ENCODE measurements around the gene RELB. TPM values are rescaled to one million over a fixed set of nuclear protein-coding genes. Genes with fewer than 3 reads are reported as not detected.
A peak's percentile ranks its signal among the peaks of the same experiment; 100 is the strongest.

RELB gene
- total and polyA plus RNA-seq, 7 donors, result 6.5 to 44.0 (median 13.2) TPM

- WGBS, 3 donors, result 67 to 83% (median 73%) methylated on average over 7 of the region's 7 CpGs
- intact Hi-C loops (cut with DNase I), result no loop called here
- ATAC-seq, result no peak
- no peak for TF ChIP-seq CTCF (IDR thresholded peaks at IDR 0.05)
- H3K4me1 ChIP-seq, result peaks cover 45% of the 10 kb centered on the region
- H3K4me3 ChIP-seq, result no peak overlapping the region
- H3K27me3 ChIP-seq (ENCODE audit: insufficient read depth in 3 of 3, low read length in 2 of 3), result no peaks in the 10 kb centered on the region
- H3K9me3 ChIP-seq, result no peaks in the 10 kb centered on the region
- peaks cover 0 to 63% of the 10 kb centered on the region in 2 donors for H3K36me3 ChIP-seq (ENCODE audit: insufficient read depth in 1 of 2, low read depth in 1 of 2)
- H3K27ac ChIP-seq, result no peak overlapping the region
- DNase-seq, result no peak
Observed at GRCh38 chr19:45047188-45047797, 46.0 kb downstream of the RELB start.

- DNase-seq, result peak in 1 of 2 donors; percentile 63
- Histone ChIP-seq H3K4me3 (no peak overlapping the region), H3K9me3 (no peaks in the 10 kb centered on the region), H3K27me3 (ENCODE audit: insufficient read depth in 3 of 3, low read length in 2 of 3) (no peaks in the 10 kb centered on the region), H3K27ac (peak overlapping the region; percentile 71), H3K36me3 (ENCODE audit: insufficient read depth in 1 of 2, low read depth in 1 of 2) (peaks cover 4 to 63% of the 10 kb centered on the region in 2 donors), H3K4me1 (peaks cover 45% of the 10 kb centered on the region)
- intact Hi-C loops (cut with DNase I), result no loop called here
- 49 to 68% (median 56%) methylated on average over 8 of the region's 8 CpGs for WGBS, 3 donors
- TF ChIP-seq CTCF (IDR thresholded peaks at IDR 0.05), result no peak
- ATAC-seq, result peak; percentile 54 to 86 (median 68)
Observed at GRCh38 chr19:45049073-45049736, 47.9 kb downstream of the RELB start.

- H3K27ac ChIP-seq, result peak overlapping the region; percentile 71
- peak in 2 of 4 donors; percentile 33 to 41 for ATAC-seq
- H3K4me3 ChIP-seq, result no peak overlapping the region
- TF ChIP-seq CTCF (IDR thresholded peaks at IDR 0.05), result no peak
- no peaks in the 10 kb centered on the region for H3K9me3 ChIP-seq
- H3K4me1 ChIP-seq, result peaks cover 39% of the 10 kb centered on the region
- DNase-seq, result no peak
- H3K36me3 ChIP-seq (ENCODE audit: insufficient read depth in 1 of 2, low read depth in 1 of 2), result peaks cover 4 to 63% of the 10 kb centered on the region in 2 donors
- intact Hi-C loops (cut with DNase I), result loop anchor here in 1 of 2 donors (10.0 kb wide), 1 partner anchor 145 kb away; the partner anchor contains the start of gene APOE
- no peaks in the 10 kb centered on the region for H3K27me3 ChIP-seq (ENCODE audit: insufficient read depth in 3 of 3, low read length in 2 of 3)
- 75 to 85% (median 77%) methylated on average over 6 of the region's 6 CpGs for WGBS, 3 donors
Observed at GRCh38 chr19:45050036-45050435, 48.8 kb downstream of the RELB start.

GRCh38 chr19:45051929-45052579, 50.8 kb downstream of the RELB start:
- no peak overlapping the region for H3K4me3 ChIP-seq
- H3K36me3 ChIP-seq (ENCODE audit: insufficient read depth in 1 of 2, low read depth in 1 of 2), result peaks cover 7 to 63% of the 10 kb centered on the region in 2 donors
- H3K27ac ChIP-seq, result no peak overlapping the region
- no peaks in the 10 kb centered on the region for H3K27me3 ChIP-seq (ENCODE audit: insufficient read depth in 3 of 3, low read length in 2 of 3)
- DNase-seq (no peak), ATAC-seq (no peak)
- intact Hi-C loops (cut with DNase I), result loop anchor here in 1 of 2 donors (10.0 kb wide), 1 partner anchor 147 kb away; the partner anchor contains the start of gene APOE
- peaks cover 28% of the 10 kb centered on the region for H3K4me1 ChIP-seq
- no peak for TF ChIP-seq CTCF (IDR thresholded peaks at IDR 0.05)
- 70 to 76% (median 70%) methylated on average over 9 of the region's 9 CpGs for WGBS, 3 donors
- H3K9me3 ChIP-seq, result no peaks in the 10 kb centered on the region
